GM19324 (cell line): ENCODE data around the gene COG7.
"Not testable (repeated sequence)": the region's sequence is repeated elsewhere in the genome, so short reads cannot be mapped to it uniquely, and the experiment has no call there.

Experiments
- ATAC-seq: cut with Tn5 transposase; IDR thresholded peaks from one replicate; pipeline ENCODE4 v1.9.1; 2021; ENCODE audit warnings: mild to moderate bottlenecking, moderate library complexity; ENCODE audit not compliant: unreplicated experiment, low FRiP score

The COG7 gene

DNA sequence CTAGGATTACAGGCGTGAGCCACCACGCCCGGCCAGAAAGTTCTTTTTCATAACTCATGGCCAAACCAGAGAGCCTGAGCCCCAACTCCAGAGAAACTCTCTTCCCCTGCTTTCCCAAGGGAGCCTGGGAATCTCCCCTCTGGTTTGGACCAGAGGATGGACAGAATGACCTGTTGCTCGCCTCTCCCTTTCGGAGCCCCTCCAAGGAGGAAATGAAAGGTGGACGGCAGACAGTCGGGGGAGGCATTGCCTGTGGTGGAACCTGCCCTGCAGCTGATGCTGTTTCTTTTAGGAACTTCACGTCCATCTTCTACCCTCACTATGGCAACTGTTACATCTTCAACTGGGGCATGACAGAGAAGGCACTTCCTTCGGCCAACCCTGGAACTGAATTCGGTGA is 85.4 kb downstream of the COG7 start:
- no peak for ATAC-seq

DNA sequence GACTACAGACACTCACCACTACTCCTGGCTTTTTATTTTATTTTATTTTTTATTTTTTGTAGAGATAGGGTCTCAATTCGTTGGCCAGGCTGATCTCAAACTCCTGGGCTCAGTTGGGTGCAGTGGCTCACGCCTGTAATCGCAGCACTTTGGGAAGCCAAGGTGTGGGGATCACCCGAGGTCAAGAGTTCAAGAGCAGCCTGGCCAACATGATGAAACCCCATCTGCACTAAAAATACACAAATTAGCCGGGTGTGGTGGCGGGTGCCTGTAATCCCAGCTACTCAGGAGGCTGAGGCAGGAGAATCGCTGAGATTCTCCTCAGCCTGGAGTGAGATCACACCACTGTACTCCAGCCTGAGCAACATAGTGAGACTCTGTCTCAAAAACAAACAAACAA is 86.6 kb downstream of the COG7 start:
- not testable (repeated sequence) for ATAC-seq

DNA sequence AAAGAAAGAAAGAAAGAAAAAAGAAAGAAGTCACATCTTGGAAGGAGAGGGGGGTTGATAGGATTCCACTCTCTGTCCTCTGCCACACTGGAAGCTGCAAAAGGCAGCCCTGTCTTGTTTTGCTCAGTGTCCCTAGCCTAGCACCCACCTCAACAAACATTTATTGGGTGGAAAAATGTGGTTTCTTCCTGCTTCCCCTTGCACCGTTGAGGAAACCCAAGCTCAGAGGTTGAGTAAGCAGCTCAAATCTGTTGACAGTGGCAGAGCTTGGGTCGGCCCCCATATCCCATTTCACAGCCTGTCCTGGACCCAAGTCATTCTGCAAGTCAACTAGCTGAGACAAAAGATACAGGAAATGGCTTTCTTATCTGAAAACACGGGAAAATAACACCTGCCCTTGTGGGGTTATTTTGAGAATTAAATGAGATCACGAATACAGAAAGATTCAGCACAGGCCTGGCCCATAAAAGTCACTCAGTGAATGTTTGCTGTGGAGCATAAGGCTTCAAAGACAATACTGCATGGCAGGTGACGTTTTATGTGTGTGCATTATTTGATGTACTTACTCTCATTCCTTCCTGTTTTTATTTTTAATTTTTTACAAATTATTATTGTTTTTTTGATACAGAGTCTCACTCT is 87.3 kb downstream of the COG7 start:
- no peak for ATAC-seq

DNA sequence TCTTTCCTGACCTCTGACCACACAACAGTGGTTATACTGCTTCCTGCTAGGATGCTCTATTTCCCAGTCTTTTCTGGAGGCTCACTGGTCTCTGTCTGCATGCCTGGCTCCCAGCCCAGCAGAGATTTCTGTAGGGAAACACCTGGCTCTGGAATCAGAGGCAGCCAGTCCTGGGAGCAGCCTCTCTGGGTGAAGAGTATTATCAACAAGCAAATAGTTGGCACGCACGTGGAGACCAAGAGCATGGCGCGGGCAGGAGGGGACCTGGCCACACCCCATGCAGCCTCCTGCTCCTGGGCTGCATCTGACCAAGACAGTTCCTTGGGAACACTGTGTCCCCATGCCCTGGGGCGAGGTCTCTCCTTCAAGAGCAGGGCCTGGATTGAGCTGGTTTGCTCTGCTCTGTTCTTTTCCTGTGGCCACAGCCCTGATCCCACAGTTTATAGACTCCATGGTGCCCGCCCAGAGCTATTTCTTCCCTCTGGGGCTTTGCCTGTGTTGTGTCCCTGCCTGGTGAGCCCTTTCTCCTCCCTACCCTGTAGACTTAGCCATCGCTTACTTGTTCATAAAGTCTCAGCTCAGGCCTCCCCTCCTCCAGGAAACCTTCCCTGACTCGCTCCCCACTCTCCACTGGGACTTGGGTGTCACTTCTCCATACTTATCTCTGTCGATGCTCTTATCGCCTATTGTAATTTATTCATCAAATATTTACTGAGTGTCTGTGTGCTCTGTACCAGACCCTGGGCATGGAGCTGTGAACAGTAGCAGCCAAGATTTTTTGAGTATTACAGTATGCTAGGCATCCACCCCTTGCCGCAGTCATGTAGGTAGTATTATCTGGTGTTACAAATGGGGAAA is 90.3 kb downstream of the COG7 start:
- ATAC-seq, result no peak

DNA sequence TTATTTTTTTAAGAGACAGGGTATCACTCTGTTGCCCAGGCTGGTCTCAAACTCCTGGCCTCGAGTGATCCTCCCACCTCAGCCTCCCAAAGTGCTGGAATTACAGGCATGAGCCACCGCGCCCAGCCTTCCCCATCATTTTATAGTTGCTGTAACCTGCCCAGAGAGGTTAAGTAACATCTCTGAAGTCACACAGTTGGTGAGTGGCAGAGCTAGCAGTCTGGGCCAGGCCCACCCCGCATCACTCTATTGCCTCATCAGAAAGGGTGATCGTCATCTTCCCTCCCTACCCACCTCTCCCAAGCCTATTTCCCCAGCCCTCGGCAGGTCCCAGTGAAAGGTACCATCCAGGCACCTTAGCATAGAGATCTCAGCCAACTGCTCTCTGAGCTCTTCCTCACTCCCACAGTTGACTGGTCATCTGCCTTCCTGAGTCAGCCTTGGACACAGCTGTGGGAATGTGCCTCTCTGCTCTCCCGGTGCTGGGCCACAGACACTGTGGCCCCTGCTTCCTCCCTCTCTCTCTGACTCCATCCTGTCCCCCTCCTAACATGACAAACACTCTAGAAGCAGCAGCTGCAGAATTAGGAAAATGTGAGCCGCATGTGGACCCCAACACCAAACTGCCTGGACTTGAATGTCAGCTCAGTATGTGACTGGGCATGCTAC is 93.8 kb downstream of the COG7 start:
- no peak for ATAC-seq

DNA sequence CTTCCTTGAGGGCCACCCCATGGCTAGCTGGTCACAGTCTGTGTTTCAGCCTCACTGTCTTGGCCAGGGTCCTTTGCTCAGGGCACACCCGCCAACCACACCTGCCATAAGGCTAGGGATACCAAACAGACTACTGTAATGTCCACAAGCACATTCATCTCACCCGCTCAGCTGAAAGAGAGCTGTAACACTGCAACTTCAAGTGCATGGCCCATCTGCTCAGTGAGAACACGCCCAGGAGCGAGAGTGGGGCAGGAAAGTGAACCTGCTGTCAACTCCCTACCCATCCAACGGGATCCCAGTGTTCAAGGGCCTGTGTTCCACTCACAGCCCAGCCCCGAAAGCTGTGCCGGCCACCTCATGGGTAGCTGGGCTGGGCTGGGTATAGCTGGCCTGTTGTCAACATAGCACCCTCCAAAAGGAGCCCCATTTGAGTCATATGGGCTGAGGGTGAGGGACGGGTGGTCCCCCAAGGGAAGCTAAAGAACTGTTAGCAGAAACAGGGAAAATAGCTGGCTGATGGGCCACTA is 95.2 kb downstream of the COG7 start:
- ATAC-seq, result no peak

DNA sequence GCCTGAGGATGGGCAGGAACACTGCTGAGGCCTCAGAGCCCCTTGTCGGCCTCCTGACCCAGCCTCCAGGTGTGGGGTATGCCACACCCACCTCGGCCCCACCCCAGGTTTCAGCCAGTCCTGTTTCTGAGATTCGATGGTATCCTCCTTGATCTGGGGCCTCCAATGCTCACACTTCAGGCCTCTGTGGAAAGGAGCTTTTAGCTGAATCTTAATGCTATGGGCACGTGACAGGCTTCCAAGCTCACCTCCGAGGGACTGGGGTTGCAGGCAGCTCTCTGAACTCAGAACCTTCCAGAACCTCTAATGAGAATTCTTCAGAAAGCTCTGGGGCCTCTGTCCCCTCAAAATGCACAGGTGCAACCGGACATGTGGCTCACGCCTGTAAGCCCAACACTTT is 96.0 kb downstream of the COG7 start:
- no peak for ATAC-seq

DNA sequence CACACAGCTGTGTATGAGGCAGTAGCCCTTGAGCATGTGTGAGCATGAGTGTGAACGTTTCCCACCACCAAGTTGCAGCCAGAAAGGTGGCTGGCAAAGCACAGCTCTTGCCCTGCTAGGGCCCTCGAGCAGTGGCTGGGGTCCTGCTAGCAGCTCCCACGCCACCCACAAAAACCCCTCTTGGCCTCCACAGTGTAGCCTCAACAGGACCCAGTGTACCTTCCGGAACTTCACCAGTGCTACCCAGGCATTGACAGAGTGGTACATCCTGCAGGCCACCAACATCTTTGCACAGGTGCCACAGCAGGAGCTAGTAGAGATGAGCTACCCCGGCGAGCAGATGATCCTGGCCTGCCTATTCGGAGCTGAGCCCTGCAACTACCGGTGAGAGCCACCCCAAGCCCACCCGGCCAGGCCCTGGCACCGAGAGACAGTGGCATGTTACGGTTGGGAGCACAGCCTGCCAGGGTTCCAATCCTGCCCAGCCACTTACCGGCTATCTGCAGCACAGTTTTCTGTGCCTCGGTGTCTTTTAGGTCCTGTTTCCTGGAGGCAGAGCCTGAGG is 97.8 kb downstream of the COG7 start:
- no peak for ATAC-seq

DNA sequence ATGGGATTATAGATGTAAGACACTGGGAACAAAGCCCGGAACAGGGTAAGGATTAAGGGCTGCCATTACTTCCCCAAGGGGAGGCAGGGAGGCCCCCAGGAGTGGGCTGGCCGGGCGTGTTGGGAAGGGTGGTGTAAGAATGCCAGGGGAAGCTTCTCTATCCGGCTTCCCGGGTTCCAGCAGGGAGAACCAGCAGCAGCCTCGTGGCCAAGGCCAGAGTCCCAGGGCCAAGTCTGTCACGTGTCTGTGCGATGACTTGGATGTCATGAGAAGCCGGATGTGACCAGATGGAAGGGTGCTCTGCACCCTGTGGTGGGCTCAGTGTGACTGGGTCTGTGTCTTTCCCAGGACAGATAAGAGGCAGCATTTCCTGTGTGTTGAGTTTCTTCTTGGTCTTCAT is 98.7 kb downstream of the COG7 start:
- no peak for ATAC-seq

DNA sequence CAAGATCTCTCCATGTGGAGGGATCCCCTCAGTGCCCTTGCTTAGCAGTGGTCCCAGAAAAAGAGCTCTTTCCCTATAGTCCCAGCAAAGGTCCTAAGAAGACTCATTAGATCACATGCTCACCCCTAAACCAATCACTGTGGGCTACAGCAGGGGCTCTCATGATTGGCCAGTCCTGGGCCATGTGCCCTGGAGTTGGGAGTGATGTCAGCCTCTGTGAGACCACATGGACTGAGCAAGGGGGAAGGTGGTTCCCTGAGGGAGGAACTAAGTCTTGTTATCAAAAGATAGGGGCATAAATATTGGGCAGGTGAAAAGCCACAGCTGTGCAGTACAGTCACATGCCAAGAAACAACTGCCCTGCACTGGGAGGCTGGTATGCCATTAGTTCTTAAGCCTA is 99.5 kb downstream of the COG7 start:
- ATAC-seq, result no peak

DNA sequence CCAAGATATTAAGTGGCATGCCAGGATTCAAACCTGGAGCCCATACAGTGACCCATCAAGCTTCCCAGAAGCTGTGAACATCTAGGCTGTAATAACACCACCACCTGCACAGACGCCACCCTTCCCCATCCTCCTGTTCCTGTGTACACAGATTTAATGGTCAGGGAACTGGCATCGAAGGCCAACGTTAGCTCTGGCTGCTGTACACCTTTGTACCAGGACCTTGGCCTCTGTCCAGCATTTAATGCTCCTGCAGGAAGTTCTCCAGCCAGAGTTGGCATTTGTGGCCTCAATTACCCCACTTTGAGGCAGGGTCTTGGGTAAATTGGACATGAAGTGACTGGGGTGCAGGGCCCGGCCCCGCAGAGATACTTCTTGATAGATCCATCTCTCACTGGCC is 101.6 kb downstream of the COG7 start:
- ATAC-seq, result no peak

DNA sequence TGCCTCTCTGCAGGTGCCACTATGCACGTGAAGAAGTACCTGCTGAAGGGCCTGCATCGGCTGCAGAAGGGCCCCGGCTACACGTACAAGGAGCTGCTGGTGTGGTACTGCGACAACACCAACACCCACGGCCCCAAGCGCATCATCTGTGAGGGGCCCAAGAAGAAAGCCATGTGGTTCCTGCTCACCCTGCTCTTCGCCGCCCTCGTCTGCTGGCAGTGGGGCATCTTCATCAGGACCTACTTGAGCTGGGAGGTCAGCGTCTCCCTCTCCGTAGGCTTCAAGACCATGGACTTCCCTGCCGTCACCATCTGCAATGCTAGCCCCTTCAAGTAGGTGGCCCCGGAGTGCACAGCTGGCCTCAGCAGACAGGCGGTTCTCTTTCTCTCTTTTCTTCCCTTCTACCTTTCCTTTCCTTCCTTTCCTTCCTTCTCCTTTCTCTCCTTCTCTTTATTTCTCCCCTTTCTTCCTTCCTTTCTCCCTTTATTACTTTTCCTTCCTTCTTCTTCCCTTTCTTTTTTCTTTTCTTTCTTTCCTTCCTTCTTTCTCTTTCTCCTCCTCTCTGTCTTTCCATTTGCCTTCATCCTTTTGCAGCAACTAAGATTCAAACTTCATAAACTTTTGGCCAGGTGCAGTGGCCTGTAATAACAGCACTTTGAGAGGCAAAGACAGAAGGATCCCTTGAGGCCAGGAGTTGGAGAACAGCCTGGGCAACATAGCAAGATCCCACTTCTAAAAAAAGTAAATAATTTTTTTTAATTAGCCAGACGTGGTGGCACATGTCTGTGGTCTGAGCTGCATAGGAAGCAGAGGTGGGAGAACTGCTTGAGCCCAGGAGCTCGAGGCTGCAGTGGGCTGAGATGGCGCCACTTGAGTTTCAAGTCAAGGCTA is 104.2 kb downstream of the COG7 start:
- ATAC-seq, result no peak

DNA sequence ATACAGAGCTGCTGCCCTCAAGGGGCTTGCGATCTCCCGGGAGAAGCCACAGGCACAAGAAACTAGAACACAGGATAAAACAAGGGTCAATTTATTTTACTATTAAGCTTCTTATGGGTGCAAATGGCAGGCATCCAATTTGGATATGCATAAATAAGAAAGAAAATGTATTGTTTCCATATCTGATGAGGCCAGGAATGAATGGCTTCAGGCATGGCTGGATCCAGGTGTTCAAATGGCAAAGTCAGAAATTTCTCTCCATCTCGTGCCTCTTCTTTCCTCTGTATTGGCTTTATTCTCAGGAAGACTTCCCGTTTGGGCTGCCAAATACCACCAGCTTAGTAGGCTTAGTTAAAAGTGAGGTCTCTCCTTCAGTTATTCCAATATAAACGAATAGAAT is 107.8 kb downstream of the COG7 start:
- no peak for ATAC-seq

DNA sequence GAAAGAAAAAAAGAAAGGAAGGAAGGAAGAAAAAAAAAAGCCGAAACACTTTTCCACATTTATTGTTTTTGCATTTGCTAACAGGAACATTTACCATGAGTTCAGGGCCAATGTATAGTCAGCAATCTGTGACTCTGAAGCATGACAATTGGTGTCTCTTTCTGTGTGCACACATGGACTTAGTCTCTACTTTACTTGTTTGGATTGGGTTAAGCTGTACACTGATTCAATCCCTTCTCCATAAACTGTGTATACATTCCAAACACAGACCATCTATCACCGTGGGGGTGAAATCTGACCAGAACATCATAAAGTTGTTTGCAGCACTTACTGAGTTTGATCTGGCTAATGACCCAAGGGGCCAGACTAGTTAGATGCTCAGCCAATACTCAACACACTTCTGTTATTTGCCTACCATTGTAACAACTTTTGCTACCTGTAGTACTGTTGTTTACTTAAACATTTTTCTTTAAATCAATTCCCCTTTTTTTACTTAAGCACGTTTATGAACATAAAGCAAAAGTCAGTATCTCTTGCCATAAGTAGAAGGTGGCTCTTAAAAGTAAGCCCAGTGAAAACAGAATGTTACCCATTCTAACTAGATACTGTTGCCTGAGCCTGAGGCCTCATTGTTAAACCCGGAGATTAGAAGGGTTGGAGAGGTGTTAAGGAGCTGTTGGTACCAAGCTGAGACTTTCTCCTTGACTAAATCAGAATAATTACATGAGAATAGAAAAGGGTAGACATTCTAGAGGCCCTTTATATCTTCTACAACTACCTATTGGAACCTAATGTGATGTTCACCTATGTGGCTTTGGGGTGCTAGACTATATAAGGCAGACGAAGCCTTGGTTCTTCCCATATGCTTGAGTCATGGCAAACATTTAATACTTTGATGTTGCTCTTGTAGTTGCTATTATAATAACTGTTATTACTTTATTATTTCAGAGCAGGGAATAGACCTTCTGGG is 109.1 kb downstream of the COG7 start:
- no peak for ATAC-seq

DNA sequence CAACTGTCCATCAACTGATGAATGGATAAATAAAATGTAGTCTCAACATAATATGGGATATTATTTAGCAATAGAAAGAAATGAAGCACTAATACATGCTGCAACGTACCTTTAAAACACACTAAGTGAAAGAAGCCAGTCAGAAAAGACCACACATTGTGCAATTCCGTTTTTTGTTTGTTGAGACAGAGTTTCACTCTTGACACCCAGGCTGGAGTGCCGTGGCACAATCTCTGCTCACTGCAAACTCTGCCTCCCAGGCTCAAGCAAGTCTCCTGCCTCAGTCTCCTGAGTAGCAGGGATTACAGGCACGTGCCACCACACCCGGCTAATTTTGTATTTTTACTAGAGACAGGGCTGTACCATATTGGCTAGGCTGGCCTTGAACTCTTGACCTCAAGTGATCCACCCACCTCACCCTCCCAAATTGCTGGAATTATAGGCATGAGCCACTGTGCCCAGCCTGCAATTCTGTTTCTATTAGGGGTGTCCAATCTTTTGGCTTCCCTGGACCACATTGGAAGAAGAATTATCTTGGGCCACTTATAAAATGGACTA is 110.8 kb downstream of the COG7 start:
- no peak for ATAC-seq

DNA sequence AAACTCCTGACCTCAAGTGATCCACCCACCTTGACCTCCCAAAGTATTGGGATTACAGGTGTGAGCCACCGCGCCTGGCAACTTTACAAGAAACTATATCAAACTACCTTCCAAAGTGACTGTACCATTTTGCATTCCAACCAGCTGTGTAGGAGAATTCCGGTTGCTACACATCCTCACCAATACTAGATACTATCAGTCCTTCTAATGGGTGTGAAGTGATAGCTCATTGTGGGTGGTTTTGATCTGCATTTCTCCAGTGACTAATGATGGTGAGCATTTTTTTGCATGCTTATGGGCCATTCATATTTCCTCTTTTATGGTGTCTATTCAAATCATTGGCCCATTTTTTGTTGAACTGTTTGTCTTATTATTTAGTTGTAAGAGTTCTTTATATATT is 113.2 kb downstream of the COG7 start:
- ATAC-seq, result no peak
